GM12878 (cell line): ENCODE measurements around the gene TCF20.
A peak's percentile ranks its signal among the peaks of the same experiment; 100 is the strongest.

Experiments used
- BACH1 ChIP-seq: fragments of 450-650 bp; IDR thresholded peaks from 2 replicates; pipeline ENCODE4 v1.6.1; 2017; ENCODE audit warnings: mild to moderate bottlenecking, borderline replicate concordance
- BRCA1 ChIP-seq: IDR thresholded peaks from 2 replicates; pipeline ENCODE4 v1.6.1; 2011; ENCODE audit warnings: low read depth, low read length, improper control_type of control experiment
- CTCF ChIP-seq, 3 experiments: IDR thresholded peaks in 2 of 3; conservative IDR thresholded peaks in 1 of 3; 2 replicates each; pipeline ENCODE4 v1.5.1; 2011; ENCODE audit warnings: low read depth in 3 of 3, low read length in 3 of 3, mild to moderate bottlenecking in 3 of 3, control low read depth in 2 of 3, moderate library complexity in 2 of 3, inconsistent platforms in 1 of 3, mixed read lengths in 1 of 3; ENCODE audit not compliant: control insufficient read depth in 2 of 3, insufficient read depth in 1 of 3; ENCODE audit errors: extremely low read depth in 1 of 3
- POLR2A ChIP-seq: IDR thresholded peaks from 2 replicates; pipeline ENCODE4 v1.6.1; 2011; ENCODE audit warnings: low read depth, mild to moderate bottlenecking, low read length
- REST ChIP-seq: IDR thresholded peaks from 2 replicates; pipeline ENCODE4 v1.6.1; 2012; ENCODE audit warnings: mild to moderate bottlenecking, low read depth, low read length
- TCF12 ChIP-seq: IDR thresholded peaks from 2 replicates; pipeline ENCODE4 v1.6.1; 2011; ENCODE audit warnings: low read depth, mild to moderate bottlenecking, low read length

GRCh38 chr22:42277988-42278776, 7.7 kb upstream of the TCF20 start:
- TF ChIP-seq REST (no peak), CTCF (IDR thresholded peaks at IDR 0.05 in 2 of 3, conservative IDR thresholded peaks at IDR 0.05 in 1 of 3; ENCODE audit: control insufficient read depth in 2 of 3, extremely low read depth in 1 of 3, insufficient read depth in 1 of 3, low read depth in 3 of 3, low read length in 3 of 3) (peak; percentile 26 to 53 (median 39); a peak in 4 of 6 replicates), POLR2A (no peak), BRCA1 (no peak), TCF12 (no peak), BACH1 (no peak)
